Karpas-422 (cell line): ENCODE results near the gene DDIT4. TPM values are rescaled to one million over a fixed set of nuclear protein-coding genes. Genes with fewer than 3 reads are reported as not detected.
"Not testable (repeated sequence)": the region's sequence is repeated elsewhere in the genome, so short reads cannot be mapped to it uniquely, and the experiment has no call there.

Experiments
- DNase-seq: peaks from one replicate; pipeline ENCODE4 v3.0.0-alpha.2; 2015
- H2AFZ ChIP-seq: fragments of 200-600 bp; sonication (generic); 2 replicates; pipeline ENCODE4 v1.6.1; 2014; ENCODE audit warnings: antibody characterized with exemption, low read length, mixed read lengths
- H3K27ac ChIP-seq: fragments of 200-600 bp; sonication (generic); 2 replicates; pipeline ENCODE4 v1.5.1; 2014; ENCODE audit warnings: mild to moderate bottlenecking, low read length, moderate library complexity
- H3K27me3 ChIP-seq: fragments of 200-600 bp; sonication (generic); 2 replicates; pipeline ENCODE4 v1.6.1; 2014; ENCODE audit warnings: low read length, mixed read lengths
- H3K36me3 ChIP-seq: fragments of 200-600 bp; sonication (generic); 2 replicates; pipeline ENCODE4 v1.6.1; 2014; ENCODE audit warnings: low read length, mixed read lengths; ENCODE audit not compliant: insufficient read depth
- H3K4me1 ChIP-seq: fragments of 200-600 bp; sonication (generic); 2 replicates; pipeline ENCODE4 v1.6.1; 2014; ENCODE audit warnings: mild to moderate bottlenecking, low read length, mixed read lengths
- H3K4me2 ChIP-seq: fragments of 200-600 bp; sonication (generic); 2 replicates; pipeline ENCODE4 v1.6.1; 2014; ENCODE audit warnings: low read length, low read depth, mild to moderate bottlenecking; ENCODE audit not compliant: poor library complexity, severe bottlenecking
- H3K4me3 ChIP-seq: fragments of 200-600 bp; sonication (generic); 2 replicates; pipeline ENCODE4 v1.5.1; 2014; ENCODE audit warnings: mild to moderate bottlenecking, antibody characterized with exemption, low read length, mixed read lengths
- H3K79me2 ChIP-seq: fragments of 200-600 bp; sonication (generic); 2 replicates; pipeline ENCODE4 v1.6.1; 2014; ENCODE audit warnings: mild to moderate bottlenecking, low read length, mixed read lengths
- H3K9ac ChIP-seq: fragments of 200-600 bp; sonication (generic); 2 replicates; pipeline ENCODE4 v1.6.0; 2014; ENCODE audit warnings: low read length
- H3K9me2 ChIP-seq: fragments of 200-600 bp; sonication (generic), shearing (Covaris generic); replicated peaks from 2 replicates; pipeline ENCODE4 v1.6.0; 2014; ENCODE audit warnings: mild to moderate bottlenecking, low read length, moderate library complexity; ENCODE audit not compliant: insufficient read depth
- H3K9me3 ChIP-seq: fragments of 300-700, 200-600 bp; sonication (generic); 2 replicates; pipeline ENCODE4 v1.6.1; 2014; ENCODE audit warnings: low read length, mixed read lengths
- H4K20me1 ChIP-seq: fragments of 200-600 bp; sonication (generic); 2 replicates; pipeline ENCODE4 v1.6.1; 2014; ENCODE audit warnings: mild to moderate bottlenecking, antibody characterized with exemption, low read length, low read depth; ENCODE audit not compliant: insufficient read depth
- total RNA-seq: library from RNA; depleted of rRNA; stranded (reverse); fragments of >200 nt; shearing (Covaris generic); gene quantifications from 2 replicates; pipeline ENCODE4 v1.2.3, GENCODE V29; 2014; ENCODE audit warnings: low replicate concordance

DDIT4 gene
- total RNA-seq, 1 experiment from 2014 or later = 331 TPM

DNA sequence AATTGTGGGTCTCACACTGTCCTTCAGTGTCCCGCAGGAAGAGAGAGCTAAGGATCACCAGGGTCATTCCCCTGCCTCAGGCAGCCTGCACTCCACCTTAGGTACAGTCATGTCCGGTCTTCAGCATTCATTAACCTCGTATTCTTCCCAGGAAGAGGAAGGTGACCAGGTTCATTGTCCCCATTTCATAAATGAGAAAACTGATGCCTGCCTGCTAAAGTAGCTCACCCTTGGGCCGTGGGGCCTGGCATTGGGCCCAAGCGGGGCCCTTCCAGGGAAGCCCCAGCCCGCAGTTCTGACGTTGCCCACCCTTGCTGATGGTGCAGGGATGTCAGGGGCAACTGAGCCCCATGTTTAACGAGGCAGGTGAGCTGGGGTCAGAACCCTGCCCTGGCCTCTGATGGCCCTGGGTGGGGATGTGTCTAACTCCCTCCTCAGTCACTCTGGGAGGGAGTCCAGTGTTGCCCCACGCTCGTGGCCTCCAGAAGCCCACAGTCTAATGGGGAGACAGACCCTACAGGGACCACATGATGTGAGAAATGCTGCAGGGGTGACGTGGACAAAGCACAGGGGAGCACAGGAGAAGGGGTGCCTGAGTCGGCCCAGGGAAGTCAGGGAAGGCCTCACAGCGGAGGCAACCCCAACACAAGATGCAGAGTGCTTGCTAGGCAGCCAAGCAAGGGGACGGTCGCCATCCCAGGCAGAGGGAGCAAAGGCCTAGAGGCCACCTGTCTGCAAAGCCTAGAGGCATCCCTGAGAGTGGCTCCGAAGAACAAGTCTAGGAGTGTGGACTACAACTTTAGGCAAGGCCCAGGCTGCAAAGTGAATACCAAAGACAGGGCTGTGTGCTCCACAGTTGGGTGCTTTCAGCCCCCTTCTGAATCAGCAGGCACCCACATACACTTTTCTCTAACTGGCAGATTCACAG lies 25.1 kb downstream of the DDIT4 start:
- H3K4me3 ChIP-seq = peak overlapping the region; percentile 75; the same call in 1 of the 2 replicates
- no peaks in the 10 kb centered on the region for H4K20me1 ChIP-seq
- no peaks in the 10 kb centered on the region for H3K9me2 ChIP-seq
- peak overlapping the region; percentile 57; the same call in 1 of the 2 replicates for H2AFZ ChIP-seq
- H3K36me3 ChIP-seq = no peaks in the 10 kb centered on the region
- H3K4me2 ChIP-seq = peak overlapping the region; percentile 79
- H3K27ac ChIP-seq = no peak overlapping the region
- H3K27me3 ChIP-seq = no peaks in the 10 kb centered on the region
- H3K9ac ChIP-seq = peak overlapping the region; percentile 76; the same call in 1 of the 2 replicates
- H3K4me1 ChIP-seq = peaks cover 29% of the 10 kb centered on the region
- no peaks in the 10 kb centered on the region for H3K9me3 ChIP-seq
- no peak for DNase-seq
- H3K79me2 ChIP-seq = no peaks in the 10 kb centered on the region

DNA sequence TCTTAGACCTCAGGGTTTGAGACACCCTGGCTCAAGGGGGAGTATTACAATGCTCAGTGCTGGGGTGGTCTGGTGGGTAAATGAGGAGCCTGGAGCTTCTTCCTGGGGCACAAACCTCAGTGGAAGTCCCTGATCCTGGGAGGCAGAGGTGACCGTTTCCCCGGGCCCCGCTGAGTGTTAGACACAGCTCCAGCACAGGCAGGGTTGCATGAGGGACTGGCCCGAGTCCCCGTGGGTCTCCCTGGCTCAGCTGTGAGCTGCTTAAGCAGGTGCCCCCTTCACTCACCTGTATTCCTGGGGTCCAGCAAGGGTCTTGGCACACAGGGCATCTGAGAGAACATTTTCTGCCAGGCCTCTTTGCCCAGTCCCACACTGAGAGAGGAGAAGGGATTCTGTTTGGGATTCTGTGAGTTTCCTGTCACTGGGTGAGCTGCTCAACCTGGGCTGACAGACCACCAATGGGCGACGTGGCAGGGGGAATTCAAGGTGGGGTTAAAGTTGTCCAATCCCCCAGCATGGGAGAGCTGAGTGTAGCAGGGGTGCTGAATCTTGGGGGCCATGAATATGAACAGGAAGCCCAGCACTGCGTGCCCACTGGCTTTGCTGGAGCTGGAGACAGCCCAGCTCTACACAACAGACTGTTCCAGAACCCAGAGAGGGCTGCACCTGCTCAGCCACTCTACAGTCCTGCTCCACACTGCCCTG lies 29.9 kb downstream of the DDIT4 start:
- H3K9ac ChIP-seq = no peak overlapping the region
- DNase-seq = no peak
- H2AFZ ChIP-seq = no peak overlapping the region
- H3K27ac ChIP-seq = no peak overlapping the region
- H3K9me2 ChIP-seq = no peaks in the 10 kb centered on the region
- no peak overlapping the region for H3K4me3 ChIP-seq
- no peaks in the 10 kb centered on the region for H3K36me3 ChIP-seq
- H4K20me1 ChIP-seq = no peaks in the 10 kb centered on the region
- no peaks in the 10 kb centered on the region for H3K27me3 ChIP-seq
- H3K4me2 ChIP-seq = no peak overlapping the region
- H3K4me1 ChIP-seq = peaks cover 7% of the 10 kb centered on the region; the same call in 1 of the 2 replicates
- H3K79me2 ChIP-seq = no peaks in the 10 kb centered on the region
- no peaks in the 10 kb centered on the region for H3K9me3 ChIP-seq

DNA sequence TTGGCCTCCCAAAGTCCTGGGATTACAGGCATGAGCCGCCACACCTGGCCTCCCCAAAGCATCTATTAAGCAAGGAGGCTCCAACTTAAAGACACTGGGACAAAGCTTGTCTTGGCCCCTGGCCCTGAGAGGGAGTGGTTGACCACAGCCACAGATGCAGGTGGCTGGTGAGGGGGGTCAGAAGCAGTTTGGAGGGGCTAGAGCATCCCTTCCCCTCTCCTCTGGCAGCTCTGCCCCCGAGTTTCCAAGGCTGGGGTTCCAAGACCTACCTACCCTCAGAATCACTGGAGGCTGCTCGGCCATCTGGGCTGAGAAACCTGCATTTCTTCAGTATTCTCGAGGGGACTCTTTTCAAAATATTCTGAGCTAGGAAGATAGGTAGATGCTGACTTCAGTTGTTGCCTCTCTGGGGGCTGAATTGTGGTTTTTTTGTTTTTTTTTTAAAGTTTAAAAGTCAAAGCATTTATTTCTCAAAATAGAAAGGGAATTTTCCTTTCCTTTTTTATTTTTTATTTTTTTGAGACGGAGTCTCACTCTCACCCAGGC lies 32.6 kb downstream of the DDIT4 start:
- no peak overlapping the region; the same call in 1 of the 2 replicates for H2AFZ ChIP-seq
- H3K9ac ChIP-seq = no peak overlapping the region

DNA sequence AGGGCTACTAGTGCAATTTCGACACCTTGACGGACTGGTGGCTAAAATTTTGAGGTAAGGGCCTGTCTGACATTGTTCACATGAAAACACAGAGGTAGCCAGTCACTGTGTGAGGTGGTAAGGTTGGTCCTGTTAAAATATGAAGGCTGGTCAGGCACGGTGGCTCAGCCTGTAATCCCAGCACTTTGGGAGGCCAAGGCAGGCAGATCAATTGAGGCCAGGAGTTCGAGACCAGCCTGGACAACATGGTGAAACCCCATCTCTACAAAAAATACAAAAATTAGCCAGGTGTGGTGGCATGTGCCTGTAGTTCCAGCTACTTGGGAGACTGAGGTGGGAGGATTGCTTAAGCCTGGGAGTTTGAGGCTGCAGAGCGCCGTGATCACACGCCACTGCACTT lies 34.0 kb downstream of the DDIT4 start:
- not testable (repeated sequence) for H3K4me2 ChIP-seq, H3K36me3 ChIP-seq, H3K9me2 ChIP-seq, H3K27me3 ChIP-seq, H2AFZ ChIP-seq, H4K20me1 ChIP-seq, H3K79me2 ChIP-seq, DNase-seq, H3K27ac ChIP-seq, H3K4me3 ChIP-seq, H3K9me3 ChIP-seq, H3K4me1 ChIP-seq, H3K9ac ChIP-seq

More for the DNA sequence above, 32.6 kb downstream of the DDIT4 start:
- no peak overlapping the region for H3K4me3 ChIP-seq
- H3K4me2 ChIP-seq = no peak overlapping the region
- no peaks in the 10 kb centered on the region for H3K9me2 ChIP-seq
- H4K20me1 ChIP-seq = no peaks in the 10 kb centered on the region
- H3K27ac ChIP-seq = no peak overlapping the region
- no peaks in the 10 kb centered on the region for H3K27me3 ChIP-seq
- peak; percentile 35 for DNase-seq
- no peaks in the 10 kb centered on the region for H3K36me3 ChIP-seq
- peaks cover 7% of the 10 kb centered on the region; the same call in 1 of the 2 replicates for H3K4me1 ChIP-seq
- no peaks in the 10 kb centered on the region for H3K79me2 ChIP-seq
- no peaks in the 10 kb centered on the region for H3K9me3 ChIP-seq

DNA sequence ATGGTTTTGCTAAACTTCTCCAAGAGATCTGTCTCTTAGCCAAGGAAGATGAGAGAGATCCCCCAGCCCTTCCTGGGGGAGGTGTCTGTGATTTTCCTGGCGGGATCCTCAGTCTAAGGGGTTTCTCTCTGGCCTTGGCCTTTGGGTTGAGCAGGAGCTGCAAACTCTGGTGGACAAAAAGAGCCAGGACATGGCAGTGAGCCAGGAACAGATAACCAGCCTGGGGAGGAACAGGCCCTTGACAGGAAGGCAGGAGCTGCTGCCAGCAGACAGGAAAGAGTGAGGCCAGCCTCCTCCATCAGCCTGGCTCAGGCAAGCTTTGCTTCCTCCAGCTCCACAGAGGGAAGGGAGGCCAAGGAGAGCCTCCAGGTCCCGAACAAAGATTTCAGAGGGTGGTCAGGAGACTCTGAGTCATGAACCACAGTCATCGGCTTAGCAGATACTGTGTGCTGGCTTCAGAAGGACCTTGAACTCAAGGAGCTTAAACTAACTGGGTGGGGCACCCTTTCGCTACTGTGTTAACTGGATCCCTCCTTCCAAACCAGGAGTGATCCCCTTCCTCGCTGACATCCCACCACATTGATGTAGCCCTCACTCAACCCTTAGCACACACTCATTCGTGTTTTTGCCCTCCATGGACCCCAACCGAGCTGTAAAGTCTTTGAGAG lies 34.7 kb downstream of the DDIT4 start:
- peaks cover 7% of the 10 kb centered on the region; the same call in 1 of the 2 replicates for H3K4me1 ChIP-seq
- DNase-seq = no peak
- no peaks in the 10 kb centered on the region for H3K27me3 ChIP-seq
- no peaks in the 10 kb centered on the region for H3K9me2 ChIP-seq
- no peak overlapping the region for H3K9ac ChIP-seq
- H3K4me2 ChIP-seq = no peak overlapping the region
- H3K27ac ChIP-seq = no peak overlapping the region
- H4K20me1 ChIP-seq = no peaks in the 10 kb centered on the region
- H3K79me2 ChIP-seq = no peaks in the 10 kb centered on the region
- no peak overlapping the region for H3K4me3 ChIP-seq
- H3K36me3 ChIP-seq = no peaks in the 10 kb centered on the region
- no peak overlapping the region for H2AFZ ChIP-seq
- no peaks in the 10 kb centered on the region for H3K9me3 ChIP-seq

DNA sequence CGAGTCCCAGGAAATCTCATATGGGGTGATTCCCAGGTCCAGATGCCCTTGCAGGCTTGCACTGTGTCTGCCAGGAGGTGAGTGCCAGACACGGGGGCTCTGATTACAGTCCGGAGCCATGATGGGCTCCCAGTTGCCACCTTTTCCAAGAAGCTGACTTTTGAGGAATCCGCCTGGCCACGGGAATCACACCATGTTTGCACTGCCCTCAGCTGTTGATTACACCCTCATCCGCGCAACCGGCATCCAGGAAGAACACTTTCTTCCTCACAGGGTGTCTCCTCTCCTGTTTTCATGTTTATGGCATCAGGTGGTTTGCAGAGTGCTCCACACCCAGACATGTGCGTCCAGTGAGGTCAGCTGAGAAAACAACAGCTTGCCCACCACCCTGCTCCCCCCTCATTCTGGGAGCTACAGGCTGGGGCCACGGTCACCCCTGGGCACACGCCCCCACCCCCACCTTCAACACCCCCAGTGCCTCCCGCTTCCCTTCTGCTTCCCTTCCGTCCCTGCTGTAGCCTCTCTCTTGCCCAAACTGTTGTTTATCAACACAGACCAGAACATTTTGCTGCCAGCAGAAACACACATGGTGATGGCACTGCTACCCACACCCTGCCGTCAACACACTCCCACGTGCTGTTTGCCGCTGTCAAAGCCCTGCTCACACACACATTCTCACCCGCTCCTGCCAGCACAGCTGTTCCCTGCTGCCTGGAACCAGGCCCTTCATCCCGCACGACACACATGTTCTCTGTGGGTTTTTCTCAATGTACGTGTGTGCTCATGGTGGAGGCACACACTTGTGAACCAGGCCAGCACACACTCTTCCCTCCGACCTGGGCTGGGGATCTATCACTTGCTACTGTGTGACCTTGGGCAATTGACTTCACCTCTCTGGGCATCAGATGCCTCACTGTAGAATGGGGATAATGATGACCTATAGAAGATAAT lies 35.8 kb downstream of the DDIT4 start:
- Histone ChIP-seq H3K9ac (no peak overlapping the region), H3K4me1 (peaks cover 7% of the 10 kb centered on the region; the same call in 1 of the 2 replicates), H3K4me3 (no peak overlapping the region), H3K4me2 (no peak overlapping the region), H3K27me3 (no peaks in the 10 kb centered on the region), H4K20me1 (no peaks in the 10 kb centered on the region), H3K9me2 (no peaks in the 10 kb centered on the region), H2AFZ (no peak overlapping the region), H3K36me3 (no peaks in the 10 kb centered on the region), H3K27ac (no peak overlapping the region), H3K79me2 (no peaks in the 10 kb centered on the region), H3K9me3 (no peaks in the 10 kb centered on the region)
- DNase-seq = no peak

DNA sequence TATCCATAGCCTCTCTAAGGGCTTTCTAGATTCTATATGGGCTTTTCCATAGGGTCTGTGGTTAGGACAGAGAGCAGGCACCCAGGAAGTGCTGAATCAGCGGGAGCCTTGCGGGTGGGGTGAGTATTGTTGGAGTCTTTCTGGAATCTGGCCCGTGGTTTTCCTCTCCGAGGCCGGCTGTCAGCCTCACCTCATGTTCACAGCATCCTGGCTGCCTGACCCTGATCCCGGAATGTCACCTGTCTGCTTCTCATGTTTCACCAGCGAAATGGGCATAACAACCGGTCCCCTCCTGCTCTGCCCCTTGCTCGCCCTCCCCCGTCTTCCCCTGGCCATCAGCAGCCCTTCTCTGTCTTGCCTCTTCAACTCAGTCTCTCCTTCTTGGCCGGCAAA lies 36.5 kb downstream of the DDIT4 start:
- H3K4me1 ChIP-seq = peaks cover 7% of the 10 kb centered on the region; the same call in 1 of the 2 replicates
- H4K20me1 ChIP-seq = no peaks in the 10 kb centered on the region
- H3K27me3 ChIP-seq = no peaks in the 10 kb centered on the region
- no peaks in the 10 kb centered on the region for H3K9me2 ChIP-seq
- H3K27ac ChIP-seq = no peak overlapping the region
- no peaks in the 10 kb centered on the region for H3K79me2 ChIP-seq
- H3K4me2 ChIP-seq = no peak overlapping the region
- no peaks in the 10 kb centered on the region for H3K36me3 ChIP-seq
- DNase-seq = no peak
- H3K9ac ChIP-seq = no peak overlapping the region
- no peak overlapping the region for H3K4me3 ChIP-seq
- no peaks in the 10 kb centered on the region for H3K9me3 ChIP-seq
- no peak overlapping the region for H2AFZ ChIP-seq
